ENCODE data around the gene ANOS1.

ANOS1 gene

GRCh38 chrX:8749697-8750096, 17.8 kb upstream of the ANOS1 start:
- DNase-seq (ENCODE audit: extremely low spot score), result no peak
- TF ChIP-seq CTCF (IDR thresholded peaks at IDR 0.05; ENCODE audit: control extremely low read depth, extremely low read depth, low read depth, missing control alignments), result no peak
- POLR2A ChIA-PET, result no interaction called here
- CTCF ChIA-PET, result no interaction called here

GRCh38 chrX:8748855-8749254, 16.9 kb upstream of the ANOS1 start:
- peak; percentile 13 for TF ChIP-seq CTCF (IDR thresholded peaks at IDR 0.05; ENCODE audit: control extremely low read depth, extremely low read depth, low read depth, missing control alignments)
- ChIA-PET POLR2A (no interaction called here), CTCF (no interaction called here)
- DNase-seq (ENCODE audit: extremely low spot score), result peak; percentile 32

- ChIA-PET CTCF (interaction anchor here (0.6 to 1.1 kb wide), 2 partner anchors 9 to 185 kb away, joined by 3 read pairs; no protein-coding TSS in a partner anchor), POLR2A (no interaction called here)
- DNase-seq (ENCODE audit: extremely low spot score), result peak; percentile 47
- peak; percentile 52 for TF ChIP-seq CTCF (IDR thresholded peaks at IDR 0.05; ENCODE audit: control extremely low read depth, extremely low read depth, low read depth, missing control alignments)
Measured at GRCh38 chrX:8743126-8743732, 11.3 kb upstream of the ANOS1 start.

- ChIA-PET CTCF (interaction anchor here (1.1 to 1.5 kb wide), 4 partner anchors 8 to 744 kb away, joined by 4 to 6 read pairs (median 4); no protein-coding TSS in a partner anchor), POLR2A (no interaction called here)
- no peak for TF ChIP-seq CTCF (IDR thresholded peaks at IDR 0.05; ENCODE audit: control extremely low read depth, extremely low read depth, low read depth, missing control alignments)
- no peak for DNase-seq (ENCODE audit: extremely low spot score)
Measured at GRCh38 chrX:8741981-8742380, 10.0 kb upstream of the ANOS1 start.

- peak; percentile 40 for TF ChIP-seq CTCF (IDR thresholded peaks at IDR 0.05; ENCODE audit: control extremely low read depth, extremely low read depth, low read depth, missing control alignments)
- ChIA-PET CTCF (interaction anchor here (0.8 to 2.3 kb wide), 8 partner anchors 11 to 748 kb away, joined by 3 to 9 read pairs (median 4); no protein-coding TSS in a partner anchor), POLR2A (no interaction called here)
- no peak for DNase-seq (ENCODE audit: extremely low spot score)
Measured at GRCh38 chrX:8738588-8739189, 6.8 kb upstream of the ANOS1 start.

- CTCF ChIA-PET, result interaction anchor here (0.8 to 2.3 kb wide), 8 partner anchors 10 to 747 kb away, joined by 3 to 9 read pairs (median 4); no protein-coding TSS in a partner anchor
Measured at GRCh38 chrX:8737883-8738282, 5.9 kb upstream of the ANOS1 start.

More at GRCh38 chrX:8737883-8738282, 5.9 kb upstream of the ANOS1 start:
- POLR2A ChIA-PET, result no interaction called here
- no peak for DNase-seq (ENCODE audit: extremely low spot score)
- no peak for TF ChIP-seq CTCF (IDR thresholded peaks at IDR 0.05; ENCODE audit: control extremely low read depth, extremely low read depth, low read depth, missing control alignments)

Data from GM10248 (cell line).